Non-pigmented ciliary epithelial cell (primary cell): ENCODE data around the gene CFAP54.

ENCODE experiments used
- DNase-seq: peaks from one replicate; pipeline ENCODE4 v3.0.0-alpha.2; 2010; ENCODE audit warnings: low read depth

The CFAP54 gene

DNA sequence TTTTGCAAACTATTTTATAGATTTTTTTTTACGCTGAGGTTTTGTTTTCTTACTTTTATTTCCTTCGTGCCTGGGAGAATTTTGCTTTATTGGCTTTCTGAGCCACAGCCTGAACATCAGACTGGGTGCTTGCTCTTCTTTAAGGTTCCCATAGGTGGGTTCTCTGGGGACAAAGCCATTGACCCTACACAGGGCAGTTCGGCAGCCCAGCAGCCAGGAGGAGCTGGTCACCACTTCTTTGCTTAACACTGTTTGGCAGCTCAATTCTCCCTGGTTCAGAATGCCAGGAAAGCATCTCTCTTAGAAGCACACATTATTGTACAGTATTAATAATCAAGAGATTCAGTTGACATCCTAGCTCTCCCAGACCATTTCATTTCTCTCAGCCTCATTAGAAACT lies 276.9 kb downstream of the CFAP54 start:
- no peak for DNase-seq

- DNase-seq, result no peak
These were observed 280.0 kb downstream of the CFAP54 start for GRCh38 chr12:96769400-96769799.

- DNase-seq, result no peak
These were observed 281.1 kb downstream of the CFAP54 start for GRCh38 chr12:96770219-96771102.

DNA sequence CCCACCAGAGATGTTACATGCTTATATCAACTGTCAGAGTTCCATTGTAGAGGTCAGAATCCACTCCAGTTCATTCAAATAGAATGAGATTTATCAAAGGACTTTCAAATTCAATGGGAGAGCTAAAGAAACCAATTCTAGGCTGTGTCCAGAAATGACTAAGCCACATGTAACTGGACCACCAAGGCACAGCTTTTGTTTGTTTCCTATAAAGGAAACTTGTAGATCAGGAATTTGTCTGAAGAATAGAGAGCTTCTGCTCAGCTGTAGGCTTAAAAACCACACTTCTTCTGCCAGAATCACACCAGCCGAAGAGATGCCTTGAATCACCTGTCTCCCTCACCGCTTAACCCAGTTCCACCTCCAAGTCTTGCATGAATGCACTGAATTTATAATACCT lies 283.7 kb downstream of the CFAP54 start:
- no peak for DNase-seq

DNA sequence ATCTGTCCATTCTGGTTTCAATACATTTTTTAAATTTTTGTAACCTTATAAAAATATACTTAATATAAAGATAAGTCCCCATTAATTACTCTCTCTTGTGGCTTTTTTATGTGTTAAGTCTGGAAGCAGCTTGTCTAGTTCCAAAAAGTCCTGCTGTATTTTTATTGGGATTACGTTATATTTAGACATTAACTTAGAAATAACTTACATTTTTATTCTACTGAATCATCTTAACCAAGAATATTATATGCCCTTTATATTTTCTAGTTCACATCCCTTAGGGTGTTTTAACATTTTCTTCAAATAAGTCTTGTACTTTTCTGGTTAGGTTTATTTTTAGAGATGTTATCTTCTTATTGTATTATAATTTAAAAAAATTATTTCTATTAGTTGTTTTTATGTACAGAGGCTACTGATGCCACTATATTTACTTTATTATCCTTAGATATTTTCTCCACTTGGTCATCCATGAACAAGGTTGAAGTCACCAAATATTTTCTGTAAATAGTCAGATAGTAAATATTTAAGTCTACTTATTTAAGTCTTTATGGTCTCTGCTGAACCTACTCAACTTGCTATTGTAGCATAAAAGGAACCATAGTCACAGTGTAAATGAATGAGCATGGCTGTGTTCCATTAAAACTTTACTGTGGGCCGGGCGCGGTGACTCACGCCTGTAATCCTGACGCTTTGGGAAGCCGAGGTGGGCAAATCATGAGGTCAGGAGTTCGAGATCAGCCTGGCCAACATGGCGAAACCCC lies 285.3 kb downstream of the CFAP54 start:
- no peak for DNase-seq

GRCh38 chr12:96776908-96777307 lies 287.5 kb downstream of the CFAP54 start:
- no peak for DNase-seq

DNA sequence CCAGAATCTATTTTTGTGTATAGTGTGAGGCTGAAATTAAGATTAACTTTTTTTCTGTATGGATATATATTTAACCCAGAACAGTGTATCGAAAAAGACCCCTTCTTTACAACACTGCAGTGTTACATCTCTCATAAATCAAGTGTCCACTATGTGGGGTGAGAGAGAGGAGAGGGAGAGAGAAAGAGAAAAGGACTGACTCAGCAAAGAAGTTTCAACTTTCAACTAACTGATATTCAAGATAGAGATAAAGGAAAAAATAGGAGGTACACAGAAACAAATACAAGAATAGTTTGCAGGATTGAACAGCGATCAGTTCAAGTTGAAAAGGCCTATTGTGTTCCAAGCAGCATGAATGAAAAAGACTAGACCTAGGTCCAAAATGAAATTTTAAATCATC lies 291.0 kb downstream of the CFAP54 start:
- DNase-seq, result no peak

DNA sequence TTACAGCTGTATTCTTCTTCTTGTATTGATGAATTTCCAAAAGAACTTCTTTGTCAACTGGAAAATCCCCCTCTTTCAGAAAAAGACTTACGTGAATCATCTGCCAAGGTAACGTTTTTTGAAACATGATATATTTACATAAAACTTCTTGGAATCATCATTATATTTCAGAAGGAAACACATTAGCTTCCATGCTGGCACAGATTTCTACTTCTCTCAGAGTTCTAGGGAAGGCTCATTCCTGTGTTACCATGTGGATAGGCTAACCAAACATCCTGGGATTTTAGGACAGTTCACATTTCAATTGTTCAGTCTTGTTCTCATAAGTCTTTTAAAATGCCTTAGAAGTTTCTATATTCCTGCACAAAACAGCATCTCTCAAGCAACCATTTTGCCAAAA lies 297.4 kb downstream of the CFAP54 start:
- no peak for DNase-seq

DNA sequence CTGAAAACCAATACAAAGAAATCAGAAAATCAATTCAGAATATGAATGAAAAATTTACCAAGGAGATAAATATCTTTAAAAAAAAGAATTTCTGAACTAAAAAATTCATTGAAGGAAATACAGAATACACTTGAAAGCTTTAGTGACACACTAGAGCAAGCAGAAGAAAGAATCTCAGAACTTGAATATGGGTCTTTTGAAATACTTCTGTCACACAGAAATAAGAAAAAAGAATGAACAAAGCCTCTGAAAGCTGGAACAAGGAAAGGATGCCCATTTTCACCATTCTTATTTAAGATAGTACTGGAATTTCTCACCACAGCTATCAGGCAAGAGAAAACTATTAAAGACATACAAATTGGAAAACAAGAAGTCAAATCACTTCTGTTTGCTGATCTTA lies 314.6 kb downstream of the CFAP54 start:
- no peak for DNase-seq

- no peak for DNase-seq
These were observed 316.9 kb downstream of the CFAP54 start for GRCh38 chr12:96806272-96806671.

GRCh38 chr12:96807741-96808140 lies 318.4 kb downstream of the CFAP54 start:
- DNase-seq, result no peak

DNA sequence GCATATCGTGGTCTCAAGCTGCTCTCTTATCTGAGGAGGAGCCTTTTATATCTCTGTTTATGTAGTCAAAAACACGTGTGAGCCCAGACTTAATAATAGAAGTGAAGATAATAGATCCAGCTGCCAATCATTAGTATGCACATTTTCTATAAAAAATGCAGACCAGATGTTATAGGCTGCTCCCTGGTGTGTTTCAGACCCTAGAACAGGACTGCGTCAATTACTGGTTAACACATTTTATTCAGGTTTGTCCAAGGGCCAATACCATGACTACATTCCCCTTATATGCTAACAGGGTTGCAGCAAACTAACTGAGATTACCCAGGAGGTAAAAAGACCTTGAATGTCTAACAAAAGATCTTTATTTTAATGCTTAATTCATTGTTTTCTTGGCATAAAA lies 319.2 kb downstream of the CFAP54 start:
- no peak for DNase-seq

- no peak for DNase-seq
These were observed 320.1 kb downstream of the CFAP54 start for GRCh38 chr12:96809522-96809921.

DNA sequence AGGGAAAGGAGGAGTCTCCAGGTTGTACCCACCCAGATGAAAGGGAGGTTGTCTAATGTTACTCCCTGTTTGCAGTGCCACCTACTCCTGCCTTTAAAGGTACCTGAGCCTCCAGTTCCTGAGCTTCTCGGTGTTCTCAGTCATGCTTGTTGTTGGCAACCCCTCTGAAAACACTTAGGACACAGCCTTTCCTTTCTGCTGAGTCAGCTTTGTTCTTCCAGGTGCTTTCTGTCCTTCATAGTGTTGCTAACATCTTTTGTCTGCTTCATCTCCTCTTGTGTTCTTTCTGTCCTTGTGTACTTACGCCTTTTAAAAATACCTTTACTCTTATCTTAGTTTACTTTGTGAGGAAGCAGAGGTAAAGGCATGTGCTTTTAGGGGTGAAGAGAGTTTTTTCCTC lies 320.7 kb downstream of the CFAP54 start:
- DNase-seq, result no peak

GRCh38 chr12:96810477-96810876 lies 321.1 kb downstream of the CFAP54 start:
- no peak for DNase-seq

GRCh38 chr12:96811083-96811482 lies 321.7 kb downstream of the CFAP54 start:
- peak; percentile 76 for DNase-seq

GRCh38 chr12:96812153-96812552 lies 322.8 kb downstream of the CFAP54 start:
- no peak for DNase-seq

- peak; percentile 32 for DNase-seq
These were observed 324.8 kb downstream of the CFAP54 start for GRCh38 chr12:96814200-96814599.

DNA sequence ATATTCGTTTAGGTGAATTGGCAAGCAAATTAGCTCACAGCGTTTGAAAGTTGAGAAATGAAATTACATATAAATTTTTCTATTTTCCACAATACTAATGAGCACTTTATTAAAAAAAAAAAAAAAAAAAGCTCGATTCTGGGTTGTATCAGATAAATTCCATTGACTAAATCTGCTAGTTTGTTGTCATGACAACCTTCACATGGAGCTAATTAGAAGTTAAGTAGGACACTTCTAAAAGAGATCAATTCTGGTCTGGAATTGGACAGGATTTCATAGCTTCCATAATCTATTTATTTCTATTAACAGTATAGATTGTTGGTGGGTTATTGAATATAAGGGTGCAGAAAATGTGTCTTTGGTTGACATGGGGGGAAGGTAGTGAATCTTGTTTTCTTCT lies 332.2 kb downstream of the CFAP54 start:
- DNase-seq, result no peak

DNA sequence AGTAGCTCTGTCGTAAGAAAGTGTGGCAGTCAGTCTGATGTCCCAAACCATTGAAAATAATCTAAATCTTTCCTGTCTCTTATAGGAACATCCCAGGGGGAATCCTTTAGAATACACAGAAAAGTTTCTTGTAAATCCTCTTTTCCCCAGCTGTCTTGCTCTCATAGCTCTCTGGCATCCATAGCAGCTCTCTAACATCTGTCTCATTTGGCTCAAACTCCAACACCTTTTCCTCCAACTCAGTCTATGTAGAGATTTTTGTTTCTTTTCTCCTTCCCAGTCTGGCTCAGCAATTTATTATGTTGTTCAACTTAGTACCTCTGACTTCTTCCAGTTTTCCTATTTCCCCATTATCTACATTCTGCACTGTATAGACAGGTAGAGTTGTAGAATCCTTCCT lies 333.3 kb downstream of the CFAP54 start:
- no peak for DNase-seq

- DNase-seq, result no peak
These were observed 334.9 kb downstream of the CFAP54 start for GRCh38 chr12:96824074-96824837.

GRCh38 chr12:96824838-96825236 lies 335.5 kb downstream of the CFAP54 start:
- no peak for DNase-seq
